ENCODE data around the gene PSMA2. TPM values are rescaled to one million over a fixed set of nuclear protein-coding genes. Genes with fewer than 3 reads are reported as not detected.

Gene PSMA2
- polyA plus RNA-seq, 1 donor (not counting 4 experiments of a cell fraction or from before 2014, with no cell fraction given), result 251 TPM

GRCh38 chr7:42939457-42940240 is 7.7 kb upstream of the PSMA2 start:
- Histone ChIP-seq H4K20me1 (ENCODE audit: control insufficient read depth, extremely low read depth, insufficient read depth, low read length) (no peaks in the 10 kb centered on the region), H3K9me3 (ENCODE audit: control insufficient read depth, low read depth, low read length) (no peaks in the 10 kb centered on the region), H3K27ac (ENCODE audit: control insufficient read depth, insufficient read depth, low read length) (no peak overlapping the region), H3K36me3 (ENCODE audit: control insufficient read depth in 2 of 2, extremely low read depth in 1 of 2, insufficient read depth in 2 of 2, low read length in 2 of 2) (peaks cover 11 to 19% of the 10 kb centered on the region in 2 experiments), H3K79me2 (ENCODE audit: control insufficient read depth, insufficient read depth, low read length) (peaks cover 14% of the 10 kb centered on the region), H3K9ac (ENCODE audit: control insufficient read depth, extremely low read depth, insufficient read depth, low read length) (no peak overlapping the region), H3K27me3 (ENCODE audit: control insufficient read depth, extremely low read depth, insufficient read depth, low read length) (no peaks in the 10 kb centered on the region), H2AFZ (ENCODE audit: control insufficient read depth, low read length) (no peak overlapping the region), H3K4me1 (ENCODE audit: control insufficient read depth, extremely low read depth, insufficient read depth, low read length) (no peaks in the 10 kb centered on the region), H3K9me1 (ENCODE audit: control insufficient read depth, extremely low read depth, insufficient read depth, low read length) (no peaks in the 10 kb centered on the region), H3K4me3 (ENCODE audit: control insufficient read depth in 2 of 3, extremely low read depth in 1 of 3, insufficient read depth in 2 of 3, low read depth in 1 of 3, low read length in 3 of 3) (no peak overlapping the region), H3K4me2 (ENCODE audit: control insufficient read depth, extremely low read depth, insufficient read depth, low read depth, low read length) (no peak overlapping the region)
- TF ChIP-seq EZH2 (IDR thresholded peaks at IDR 0.05; ENCODE audit: low read length) (no peak), CTCF (optimal IDR thresholded peaks at IDR 0.05 in 1 of 3, IDR thresholded peaks at IDR 0.05 in 1 of 3, conservative IDR thresholded peaks at IDR 0.05 in 1 of 3; ENCODE audit: extremely low read depth in 1 of 3, insufficient read depth in 2 of 3, low read length in 3 of 3) (no peak)
- DNase-seq (ENCODE audit: low read depth, low spot score), result no peak
- FAIRE-seq, result no peak
- dilution Hi-C loops (cut with MboI; ENCODE audit: extremely low pct_ligation_motif_present, low sequenced_read_pairs), result no loop called here

- TF ChIP-seq CTCF (optimal IDR thresholded peaks at IDR 0.05 in 1 of 3, IDR thresholded peaks at IDR 0.05 in 1 of 3, conservative IDR thresholded peaks at IDR 0.05 in 1 of 3; ENCODE audit: extremely low read depth in 1 of 3, insufficient read depth in 2 of 3, low read length in 3 of 3), result no peak
- no peaks in the 10 kb centered on the region for H3K9me1 ChIP-seq (ENCODE audit: control insufficient read depth, extremely low read depth, insufficient read depth, low read length)
- H3K4me3 ChIP-seq (ENCODE audit: control insufficient read depth in 2 of 3, extremely low read depth in 1 of 3, insufficient read depth in 2 of 3, low read depth in 1 of 3, low read length in 3 of 3), result no peak overlapping the region
- FAIRE-seq (no peak), DNase-seq (ENCODE audit: low read depth, low spot score) (no peak)
- no peaks in the 10 kb centered on the region for H3K27me3 ChIP-seq (ENCODE audit: control insufficient read depth, extremely low read depth, insufficient read depth, low read length)
- H3K9me3 ChIP-seq (ENCODE audit: control insufficient read depth, low read depth, low read length), result no peaks in the 10 kb centered on the region
- H3K36me3 ChIP-seq (ENCODE audit: control insufficient read depth in 2 of 2, extremely low read depth in 1 of 2, insufficient read depth in 2 of 2, low read length in 2 of 2), result peaks cover 11 to 19% of the 10 kb centered on the region in 2 experiments
- no peak overlapping the region for H2AFZ ChIP-seq (ENCODE audit: control insufficient read depth, low read length)
- H3K4me2 ChIP-seq (ENCODE audit: control insufficient read depth, extremely low read depth, insufficient read depth, low read depth, low read length), result no peak overlapping the region
- H3K4me1 ChIP-seq (ENCODE audit: control insufficient read depth, extremely low read depth, insufficient read depth, low read length), result no peaks in the 10 kb centered on the region
- peaks cover 50% of the 10 kb centered on the region for H3K79me2 ChIP-seq (ENCODE audit: control insufficient read depth, insufficient read depth, low read length)
- no peaks in the 10 kb centered on the region for H4K20me1 ChIP-seq (ENCODE audit: control insufficient read depth, extremely low read depth, insufficient read depth, low read length)
- dilution Hi-C loops (cut with MboI; ENCODE audit: extremely low pct_ligation_motif_present, low sequenced_read_pairs), result no loop called here
- H3K27ac ChIP-seq (ENCODE audit: control insufficient read depth, insufficient read depth, low read length), result no peak overlapping the region
- no peak overlapping the region for H3K9ac ChIP-seq (ENCODE audit: control insufficient read depth, extremely low read depth, insufficient read depth, low read length)
Measured at GRCh38 chr7:42935861-42936260, 3.9 kb upstream of the PSMA2 start.
